Choroid plexus epithelial cell (primary cell): ENCODE results near the gene DMXL2.
A peak's percentile ranks its signal among the peaks of the same experiment; 100 is the strongest.
"Not testable (repeated sequence)": the region's sequence is repeated elsewhere in the genome, so short reads cannot be mapped to it uniquely, and the experiment has no call there.

Experiments
- DNase-seq: peaks from one replicate; pipeline ENCODE4 v3.0.0-alpha.2; 2010; ENCODE audit warnings: low read depth
- H3K4me3 ChIP-seq: 2 replicates; pipeline ENCODE4 v1.5.1; 2011; ENCODE audit warnings: low read depth, mild to moderate bottlenecking, control low read depth, low read length, moderate library complexity
- CTCF ChIP-seq: conservative IDR thresholded peaks from 2 replicates; pipeline ENCODE4 v1.5.1; 2011; ENCODE audit warnings: low read depth, mild to moderate bottlenecking, control low read depth, inconsistent platforms, low read length, moderate library complexity

Gene DMXL2

GRCh38 chr15:51652084-51652668 lies 29.6 kb upstream of the DMXL2 start:
- no peak for TF ChIP-seq CTCF
- no peak overlapping the region for H3K4me3 ChIP-seq
- DNase-seq, result no peak

GRCh38 chr15:51649659-51650521 lies 27.3 kb upstream of the DMXL2 start:
- TF ChIP-seq CTCF, result peak; percentile 72
- DNase-seq, result peak; percentile 91
- no peak overlapping the region for H3K4me3 ChIP-seq

GRCh38 chr15:51648643-51649042 lies 26.1 kb upstream of the DMXL2 start:
- H3K4me3 ChIP-seq, DNase-seq: not testable (repeated sequence)

- DNase-seq, H3K4me3 ChIP-seq: not testable (repeated sequence)
Observed at GRCh38 chr15:51648101-51648500, 25.5 kb upstream of the DMXL2 start.

GRCh38 chr15:51647128-51647562 lies 24.6 kb upstream of the DMXL2 start:
- no peak overlapping the region for H3K4me3 ChIP-seq
- peak; percentile 31 for DNase-seq
- no peak for TF ChIP-seq CTCF

- no peak for TF ChIP-seq CTCF
- no peak for DNase-seq
- H3K4me3 ChIP-seq, result no peak overlapping the region
Observed at GRCh38 chr15:51642696-51643095, 20.1 kb upstream of the DMXL2 start.

GRCh38 chr15:51641490-51642130 lies 19.0 kb upstream of the DMXL2 start:
- H3K4me3 ChIP-seq, result no peak overlapping the region
- TF ChIP-seq CTCF, result no peak
- DNase-seq, result no peak
